ENCODE measurements around the gene OLA1. TPM values are rescaled to one million over a fixed set of nuclear protein-coding genes. Genes with fewer than 3 reads are reported as not detected.

Gene OLA1
- polyA plus RNA-seq, 2 donors: 40.2 to 77.1 TPM

GRCh38 chr2:174145827-174146226, 102.5 kb downstream of the OLA1 start:
- 52 to 58% methylated on average over 2 of the region's 2 CpGs for WGBS, 2 donors

GRCh38 chr2:174142290-174142689, 106.0 kb downstream of the OLA1 start:
- H3K9me3 ChIP-seq (ENCODE audit: control insufficient read depth in 2 of 2, insufficient read depth in 1 of 2, low read depth in 1 of 2, low read length in 1 of 2): no peaks in the 10 kb centered on the region
- no peak overlapping the region for H3K4me3 ChIP-seq (ENCODE audit: low read depth in 1 of 2, low read length in 2 of 2)
- no peaks in the 10 kb centered on the region for H3K27me3 ChIP-seq (ENCODE audit: control insufficient read depth in 1 of 2, insufficient read depth in 2 of 2, low read length in 2 of 2)
- no peaks in the 10 kb centered on the region for H3K4me1 ChIP-seq (ENCODE audit: control insufficient read depth in 2 of 2, insufficient read depth in 2 of 2, low read length in 1 of 2)
- 88 to 93% methylated on average over 2 of the region's 2 CpGs for WGBS, 2 donors
- peaks cover 0 to 3% of the 10 kb centered on the region in 2 donors for H3K36me3 ChIP-seq (ENCODE audit: control insufficient read depth in 2 of 2, insufficient read depth in 2 of 2, low read length in 1 of 2)
- H3K27ac ChIP-seq (ENCODE audit: low read depth in 2 of 2, low read length in 1 of 2): no peak overlapping the region

More at GRCh38 chr2:174145827-174146226, 102.5 kb downstream of the OLA1 start:
- Histone ChIP-seq H3K4me3 (ENCODE audit: low read depth in 1 of 2, low read length in 2 of 2) (no peak overlapping the region), H3K36me3 (ENCODE audit: control insufficient read depth in 2 of 2, insufficient read depth in 2 of 2, low read length in 1 of 2) (no peaks in the 10 kb centered on the region), H3K9me3 (ENCODE audit: control insufficient read depth in 2 of 2, insufficient read depth in 1 of 2, low read depth in 1 of 2, low read length in 1 of 2) (no peaks in the 10 kb centered on the region), H3K27me3 (ENCODE audit: control insufficient read depth in 1 of 2, insufficient read depth in 2 of 2, low read length in 2 of 2) (no peaks in the 10 kb centered on the region), H3K4me1 (ENCODE audit: control insufficient read depth in 2 of 2, insufficient read depth in 2 of 2, low read length in 1 of 2) (no peaks in the 10 kb centered on the region), H3K27ac (ENCODE audit: low read depth in 2 of 2, low read length in 1 of 2) (no peak overlapping the region)

DNA sequence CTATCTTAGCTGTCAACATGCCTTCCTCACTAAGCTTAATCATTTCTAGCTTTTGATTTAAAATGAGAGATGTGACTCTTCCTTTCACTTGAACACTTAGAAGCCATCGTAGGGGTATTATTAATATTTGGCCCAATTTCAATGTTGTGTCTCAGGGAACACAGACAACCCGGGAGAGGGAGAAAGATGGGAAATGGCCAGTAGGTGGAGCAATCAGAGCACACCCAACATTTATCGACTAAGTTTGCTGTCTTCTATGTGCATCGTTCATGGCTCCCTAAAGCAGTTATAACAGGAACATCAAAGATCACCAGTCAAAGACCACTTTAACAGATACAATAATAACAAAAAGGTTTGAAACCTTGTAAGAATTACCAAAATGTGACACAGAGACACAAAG, 110.2 kb downstream of the OLA1 start:
- Histone ChIP-seq H3K36me3 (ENCODE audit: control insufficient read depth in 2 of 2, insufficient read depth in 2 of 2, low read length in 1 of 2) (peaks cover 0 to 3% of the 10 kb centered on the region in 2 donors), H3K4me1 (ENCODE audit: control insufficient read depth in 2 of 2, insufficient read depth in 2 of 2, low read length in 1 of 2) (no peaks in the 10 kb centered on the region), H3K4me3 (ENCODE audit: low read depth in 1 of 2, low read length in 2 of 2) (no peak overlapping the region), H3K9me3 (ENCODE audit: control insufficient read depth in 2 of 2, insufficient read depth in 1 of 2, low read depth in 1 of 2, low read length in 1 of 2) (no peaks in the 10 kb centered on the region), H3K27me3 (ENCODE audit: control insufficient read depth in 1 of 2, insufficient read depth in 2 of 2, low read length in 2 of 2) (no peaks in the 10 kb centered on the region), H3K27ac (ENCODE audit: low read depth in 2 of 2, low read length in 1 of 2) (no peak overlapping the region)
- 79 to 80% methylated on average over 4 of the region's 4 CpGs for WGBS, 2 donors

GRCh38 chr2:174135981-174136380, 112.4 kb downstream of the OLA1 start:
- Histone ChIP-seq H3K4me1 (ENCODE audit: control insufficient read depth in 2 of 2, insufficient read depth in 2 of 2, low read length in 1 of 2) (no peaks in the 10 kb centered on the region), H3K9me3 (ENCODE audit: control insufficient read depth in 2 of 2, insufficient read depth in 1 of 2, low read depth in 1 of 2, low read length in 1 of 2) (no peaks in the 10 kb centered on the region), H3K27me3 (ENCODE audit: control insufficient read depth in 1 of 2, insufficient read depth in 2 of 2, low read length in 2 of 2) (no peaks in the 10 kb centered on the region), H3K4me3 (ENCODE audit: low read depth in 1 of 2, low read length in 2 of 2) (no peak overlapping the region), H3K27ac (ENCODE audit: low read depth in 2 of 2, low read length in 1 of 2) (no peak overlapping the region), H3K36me3 (ENCODE audit: control insufficient read depth in 2 of 2, insufficient read depth in 2 of 2, low read length in 1 of 2) (peaks cover 0 to 3% of the 10 kb centered on the region in 2 donors)
- 89 to 92% methylated on average over 3 of the region's 3 CpGs for WGBS, 2 donors

DNA sequence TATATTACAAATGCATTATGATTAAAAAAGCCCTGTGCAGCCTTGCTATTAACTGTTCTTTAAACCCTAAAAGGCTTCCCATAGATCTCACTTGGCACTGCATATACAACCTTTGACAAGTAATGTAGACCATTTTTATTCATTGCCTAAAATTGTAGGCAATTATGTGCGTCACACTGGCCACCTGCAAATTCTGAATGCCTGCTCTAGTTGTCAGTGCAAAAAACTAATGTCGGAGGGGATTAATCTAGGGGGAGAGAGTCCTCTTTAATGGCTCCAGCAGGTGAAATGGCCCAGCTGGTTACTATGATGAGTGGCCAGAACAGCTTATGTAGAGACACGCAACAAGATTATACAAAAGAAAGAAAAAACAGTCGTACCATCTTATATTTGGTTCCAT, 123.2 kb downstream of the OLA1 start:
- H3K36me3 ChIP-seq (ENCODE audit: control insufficient read depth in 2 of 2, insufficient read depth in 2 of 2, low read length in 1 of 2): no peaks in the 10 kb centered on the region
- no peak overlapping the region for H3K27ac ChIP-seq (ENCODE audit: low read depth in 2 of 2, low read length in 1 of 2)
- H3K9me3 ChIP-seq (ENCODE audit: control insufficient read depth in 2 of 2, insufficient read depth in 1 of 2, low read depth in 1 of 2, low read length in 1 of 2): no peaks in the 10 kb centered on the region
- no peaks in the 10 kb centered on the region for H3K27me3 ChIP-seq (ENCODE audit: control insufficient read depth in 1 of 2, insufficient read depth in 2 of 2, low read length in 2 of 2)
- no peaks in the 10 kb centered on the region for H3K4me1 ChIP-seq (ENCODE audit: control insufficient read depth in 2 of 2, insufficient read depth in 2 of 2, low read length in 1 of 2)
- 92 to 95% methylated on average over 4 of the region's 4 CpGs for WGBS, 2 donors
- H3K4me3 ChIP-seq (ENCODE audit: low read depth in 1 of 2, low read length in 2 of 2): no peak overlapping the region

DNA sequence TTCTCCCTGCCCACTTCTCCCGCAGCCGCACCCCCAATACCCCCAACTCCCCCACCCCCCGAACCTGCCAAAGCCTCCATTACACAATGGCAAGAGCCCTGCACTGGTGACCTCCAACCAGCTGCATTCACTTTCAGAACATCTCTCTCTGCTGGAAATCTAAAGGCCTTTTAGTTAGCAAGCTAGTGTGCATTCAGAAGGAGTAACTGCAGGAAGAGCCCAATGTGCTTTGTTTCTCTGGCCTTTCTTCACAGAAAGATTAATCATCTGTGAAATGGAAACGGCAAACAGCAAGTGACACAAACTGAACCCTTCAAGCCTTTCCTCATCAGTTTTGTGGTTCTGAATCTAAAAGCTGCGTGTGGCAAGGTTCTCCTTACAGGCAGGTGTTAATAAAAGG, 124.2 kb downstream of the OLA1 start:
- Histone ChIP-seq H3K36me3 (ENCODE audit: control insufficient read depth in 2 of 2, insufficient read depth in 2 of 2, low read length in 1 of 2) (no peaks in the 10 kb centered on the region), H3K27me3 (ENCODE audit: control insufficient read depth in 1 of 2, insufficient read depth in 2 of 2, low read length in 2 of 2) (no peaks in the 10 kb centered on the region), H3K27ac (ENCODE audit: low read depth in 2 of 2, low read length in 1 of 2) (no peak overlapping the region), H3K4me1 (ENCODE audit: control insufficient read depth in 2 of 2, insufficient read depth in 2 of 2, low read length in 1 of 2) (no peaks in the 10 kb centered on the region), H3K9me3 (ENCODE audit: control insufficient read depth in 2 of 2, insufficient read depth in 1 of 2, low read depth in 1 of 2, low read length in 1 of 2) (no peaks in the 10 kb centered on the region), H3K4me3 (ENCODE audit: low read depth in 1 of 2, low read length in 2 of 2) (no peak overlapping the region)
- WGBS, 2 donors: 80 to 86% methylated on average over 5 of the region's 5 CpGs

- H3K36me3 ChIP-seq (ENCODE audit: control insufficient read depth in 2 of 2, insufficient read depth in 2 of 2, low read length in 1 of 2): no peaks in the 10 kb centered on the region
- H3K9me3 ChIP-seq (ENCODE audit: control insufficient read depth in 2 of 2, insufficient read depth in 1 of 2, low read depth in 1 of 2, low read length in 1 of 2): no peaks in the 10 kb centered on the region
Measured at GRCh38 chr2:174122185-174122584, 126.1 kb downstream of the OLA1 start.

GRCh38 chr2:174121612-174122011, 126.7 kb downstream of the OLA1 start:
- no peak overlapping the region for H3K4me3 ChIP-seq (ENCODE audit: low read depth in 1 of 2, low read length in 2 of 2)
- H3K4me1 ChIP-seq (ENCODE audit: control insufficient read depth in 2 of 2, insufficient read depth in 2 of 2, low read length in 1 of 2): no peaks in the 10 kb centered on the region
- H3K36me3 ChIP-seq (ENCODE audit: control insufficient read depth in 2 of 2, insufficient read depth in 2 of 2, low read length in 1 of 2): no peaks in the 10 kb centered on the region
- no peak overlapping the region for H3K27ac ChIP-seq (ENCODE audit: low read depth in 2 of 2, low read length in 1 of 2)
- no peaks in the 10 kb centered on the region for H3K9me3 ChIP-seq (ENCODE audit: control insufficient read depth in 2 of 2, insufficient read depth in 1 of 2, low read depth in 1 of 2, low read length in 1 of 2)
- WGBS, 2 donors: 80 to 93% methylated on average over 2 of the region's 2 CpGs
- no peaks in the 10 kb centered on the region for H3K27me3 ChIP-seq (ENCODE audit: control insufficient read depth in 1 of 2, insufficient read depth in 2 of 2, low read length in 2 of 2)

More at GRCh38 chr2:174122185-174122584, 126.1 kb downstream of the OLA1 start:
- Histone ChIP-seq H3K4me1 (ENCODE audit: control insufficient read depth in 2 of 2, insufficient read depth in 2 of 2, low read length in 1 of 2) (no peaks in the 10 kb centered on the region), H3K27ac (ENCODE audit: low read depth in 2 of 2, low read length in 1 of 2) (no peak overlapping the region), H3K27me3 (ENCODE audit: control insufficient read depth in 1 of 2, insufficient read depth in 2 of 2, low read length in 2 of 2) (no peaks in the 10 kb centered on the region), H3K4me3 (ENCODE audit: low read depth in 1 of 2, low read length in 2 of 2) (no peak overlapping the region)

GRCh38 chr2:174121175-174121574, 127.2 kb downstream of the OLA1 start:
- no peaks in the 10 kb centered on the region for H3K4me1 ChIP-seq (ENCODE audit: control insufficient read depth in 2 of 2, insufficient read depth in 2 of 2, low read length in 1 of 2)

GRCh38 chr2:174120346-174120745, 128.0 kb downstream of the OLA1 start:
- no peaks in the 10 kb centered on the region for H3K27me3 ChIP-seq (ENCODE audit: control insufficient read depth in 1 of 2, insufficient read depth in 2 of 2, low read length in 2 of 2)
- WGBS, 2 donors: 72 to 74% methylated on average over 2 of the region's 2 CpGs

More at GRCh38 chr2:174121175-174121574, 127.2 kb downstream of the OLA1 start:
- Histone ChIP-seq H3K9me3 (ENCODE audit: control insufficient read depth in 2 of 2, insufficient read depth in 1 of 2, low read depth in 1 of 2, low read length in 1 of 2) (no peaks in the 10 kb centered on the region), H3K27ac (ENCODE audit: low read depth in 2 of 2, low read length in 1 of 2) (no peak overlapping the region), H3K36me3 (ENCODE audit: control insufficient read depth in 2 of 2, insufficient read depth in 2 of 2, low read length in 1 of 2) (no peaks in the 10 kb centered on the region), H3K27me3 (ENCODE audit: control insufficient read depth in 1 of 2, insufficient read depth in 2 of 2, low read length in 2 of 2) (no peaks in the 10 kb centered on the region), H3K4me3 (ENCODE audit: low read depth in 1 of 2, low read length in 2 of 2) (no peak overlapping the region)
- WGBS, 2 donors: 90% methylated on average over 2 of the region's 2 CpGs

More at GRCh38 chr2:174120346-174120745, 128.0 kb downstream of the OLA1 start:
- no peaks in the 10 kb centered on the region for H3K9me3 ChIP-seq (ENCODE audit: control insufficient read depth in 2 of 2, insufficient read depth in 1 of 2, low read depth in 1 of 2, low read length in 1 of 2)
- no peak overlapping the region for H3K4me3 ChIP-seq (ENCODE audit: low read depth in 1 of 2, low read length in 2 of 2)
- no peak overlapping the region for H3K27ac ChIP-seq (ENCODE audit: low read depth in 2 of 2, low read length in 1 of 2)
- H3K36me3 ChIP-seq (ENCODE audit: control insufficient read depth in 2 of 2, insufficient read depth in 2 of 2, low read length in 1 of 2): no peaks in the 10 kb centered on the region
- no peaks in the 10 kb centered on the region for H3K4me1 ChIP-seq (ENCODE audit: control insufficient read depth in 2 of 2, insufficient read depth in 2 of 2, low read length in 1 of 2)
